DLD1 (cell line): ENCODE data around the gene ZKSCAN8.
"Not testable (repeated sequence)": the region's sequence is repeated elsewhere in the genome, so short reads cannot be mapped to it uniquely, and the experiment has no call there.

ENCODE experiments used
- in situ Hi-C: cut with HindIII; loops from 2 replicates; pipeline ENCODE4 v1.10.0; 2017; ENCODE audit warnings: low sequenced_read_pairs

Gene ZKSCAN8

DNA sequence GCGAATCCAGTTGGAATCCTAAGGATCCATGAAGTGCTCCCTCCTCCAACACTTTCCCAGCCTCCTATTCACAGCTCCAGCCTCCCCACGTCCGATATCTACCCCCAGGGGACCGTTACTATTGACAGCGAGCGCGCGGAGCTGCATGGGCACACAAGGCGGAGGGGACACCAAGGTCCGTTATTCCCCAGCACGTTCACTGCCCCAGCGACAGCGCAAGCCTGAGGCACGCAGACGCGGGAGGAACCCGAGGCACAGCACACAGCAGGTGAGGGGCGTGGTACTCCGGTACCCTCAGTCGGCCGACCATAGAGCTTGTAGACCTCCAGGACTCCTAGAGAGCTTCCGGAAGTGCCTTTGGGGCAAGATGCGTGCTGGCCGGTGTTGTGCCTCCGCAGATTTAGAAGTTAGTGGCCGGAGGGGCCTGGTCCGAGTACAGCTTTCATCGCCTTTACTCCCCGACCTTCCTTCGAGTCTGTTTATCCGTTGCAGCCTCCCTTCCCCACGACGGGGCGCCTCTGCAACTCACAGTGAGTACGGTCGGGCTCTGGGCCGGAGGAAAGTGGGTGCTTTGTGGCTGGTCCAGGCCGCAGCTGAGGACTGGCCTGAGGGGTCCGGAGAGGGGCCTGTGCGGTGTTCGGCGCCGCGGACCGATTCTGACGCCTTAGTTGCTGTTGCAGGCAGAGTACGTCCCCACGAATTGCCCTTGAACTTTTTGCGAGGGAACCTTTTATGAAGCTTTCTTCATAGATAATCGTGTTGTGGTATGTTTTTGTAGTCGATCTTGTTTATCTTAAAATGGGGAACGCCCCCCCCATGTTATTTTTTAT, at the start of gene ZKSCAN8:
TSS of gene ZKSCAN8 (plus strand) at position 384 of the 830 bp plus-strand sequence. CDS start 6,525 bp downstream, outside the sequence.
- in situ Hi-C loops: no loop called here

DNA sequence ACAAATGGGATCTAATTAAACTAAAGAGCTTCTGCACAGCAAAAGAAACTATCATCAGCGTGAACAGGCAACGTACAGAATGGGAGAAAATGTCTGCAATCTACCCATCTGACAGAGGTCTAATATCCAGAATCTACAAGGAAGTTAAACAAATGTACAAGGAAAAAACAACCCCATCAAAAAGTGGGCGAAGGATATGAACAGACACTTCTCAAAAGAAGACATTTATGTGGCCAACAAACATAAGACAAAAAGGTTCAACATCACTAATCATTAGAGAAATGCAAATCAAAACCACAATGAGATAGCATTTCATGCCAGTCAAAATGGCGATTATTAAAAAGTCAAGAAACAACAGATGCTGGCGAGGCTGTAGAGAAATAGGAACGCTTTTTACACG, 39.5 kb upstream of the ZKSCAN8 start:
- in situ Hi-C loops: not testable (repeated sequence)

DNA sequence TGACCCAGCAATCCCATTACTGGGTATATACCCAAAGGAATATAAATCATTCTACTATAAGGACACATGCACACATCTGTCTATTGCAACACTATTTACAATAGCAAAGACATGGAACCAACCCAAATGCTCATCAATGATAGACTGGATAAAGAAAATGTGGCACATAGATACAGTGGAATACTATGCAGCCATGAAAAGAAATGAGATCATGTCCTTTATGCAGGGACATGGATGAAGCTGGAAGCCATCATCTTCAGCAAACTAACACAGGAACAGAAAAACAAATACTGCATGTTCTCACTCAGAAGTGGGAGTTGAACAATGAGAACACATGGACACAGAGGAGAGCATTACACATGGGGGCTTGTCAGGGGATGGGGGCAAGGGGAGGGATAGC, 39.0 kb upstream of the ZKSCAN8 start:
- in situ Hi-C loops: not testable (repeated sequence)

DNA sequence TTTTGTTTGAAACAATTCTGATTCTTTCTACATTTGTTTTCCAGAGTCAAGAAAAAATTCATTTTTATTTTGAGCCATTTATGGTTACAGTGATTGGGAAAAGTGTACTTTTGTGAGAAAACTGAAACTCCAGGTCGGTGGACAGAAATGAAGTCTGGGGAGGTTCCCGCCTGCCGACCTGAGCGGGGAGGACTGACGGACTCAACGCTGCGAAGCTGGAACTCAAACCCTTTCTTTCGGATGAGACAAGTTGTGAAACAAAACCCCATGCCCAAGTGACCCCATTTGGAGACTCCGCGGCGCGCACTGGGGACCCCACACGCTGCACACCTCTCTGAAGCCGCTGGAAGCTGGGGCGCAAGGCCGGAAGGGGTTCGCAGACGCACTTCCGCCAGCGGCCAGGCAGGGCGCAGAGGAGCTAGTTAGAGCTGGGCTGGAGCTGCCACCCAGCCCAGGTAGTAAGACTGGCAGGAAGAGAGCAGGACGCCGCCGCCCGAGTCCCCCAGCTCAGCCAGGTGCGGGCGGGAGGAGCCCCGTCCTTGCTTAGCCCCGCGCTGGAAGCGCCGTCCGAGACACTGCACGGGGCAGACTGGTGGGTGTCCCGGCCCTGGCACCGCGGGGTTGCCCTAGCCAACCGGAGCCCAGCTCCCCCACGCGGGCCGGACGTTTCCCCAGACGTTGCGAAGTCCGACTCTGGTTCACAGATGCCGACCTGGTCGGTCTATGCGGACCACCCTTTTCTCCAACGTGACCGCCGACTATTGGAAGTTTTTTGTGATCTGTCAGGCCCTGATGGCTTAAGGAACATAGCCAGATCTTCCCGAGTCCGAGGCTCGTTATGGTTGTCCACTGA, 37.1 kb upstream of the ZKSCAN8 start:
- in situ Hi-C loops: no loop called here

DNA sequence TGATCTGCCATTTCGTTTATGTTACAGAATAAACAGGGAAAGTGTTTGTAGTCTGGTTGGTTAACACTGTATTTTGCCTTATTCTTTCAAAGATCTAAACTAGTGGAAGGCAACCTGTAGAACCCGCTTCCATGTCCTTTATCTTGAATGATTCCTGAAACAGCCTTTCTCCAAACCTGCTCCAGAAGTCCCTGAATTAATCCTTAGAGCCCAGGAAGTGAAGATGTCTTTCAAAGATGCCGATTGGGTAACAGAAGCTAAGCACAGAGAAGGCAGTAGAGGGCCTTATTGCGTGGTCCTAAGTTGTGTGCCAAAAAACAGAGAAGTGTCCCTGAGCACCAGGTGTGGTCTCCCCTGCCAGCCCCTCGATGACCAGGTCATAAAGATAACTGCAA, 36.4 kb upstream of the ZKSCAN8 start:
- in situ Hi-C loops: no loop called here

DNA sequence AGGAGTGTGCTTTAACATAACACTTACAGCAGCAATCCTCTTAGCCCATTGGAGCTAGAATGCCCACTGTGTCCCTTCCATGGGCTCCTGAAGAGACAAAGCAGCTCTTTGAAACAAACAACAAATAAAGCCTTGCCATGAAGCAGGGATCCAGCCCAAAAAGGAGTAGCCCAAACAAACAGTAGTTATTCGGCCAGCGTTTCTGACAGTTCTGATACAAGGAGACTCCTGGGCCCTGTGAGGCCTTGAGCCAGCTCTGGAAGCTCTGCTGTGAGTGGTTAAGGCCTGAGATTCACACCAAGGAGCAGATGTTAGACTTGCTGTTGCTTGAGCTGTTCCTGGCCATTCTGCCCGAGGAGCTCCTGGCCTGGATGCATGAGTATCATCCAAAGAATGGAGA, 34.2 kb upstream of the ZKSCAN8 start:
- in situ Hi-C loops: no loop called here

DNA sequence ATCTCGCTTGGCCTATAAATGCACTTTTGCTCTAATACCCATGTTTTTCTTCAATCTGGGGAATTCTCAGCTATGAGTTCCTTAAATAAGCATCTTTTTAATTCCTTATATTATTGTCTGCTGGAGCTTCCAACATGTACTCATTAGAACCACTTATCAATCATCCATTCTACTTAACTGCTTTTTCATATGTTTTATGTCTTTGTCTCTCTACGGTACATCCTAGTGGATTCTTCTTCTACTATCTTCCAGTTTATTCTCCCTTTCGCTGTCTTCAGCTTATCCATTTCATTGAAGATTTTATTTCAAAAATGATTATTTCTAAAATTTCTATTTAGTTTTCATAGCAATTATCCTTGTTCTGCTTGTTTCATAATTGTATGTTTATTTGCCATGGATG, 29.7 kb upstream of the ZKSCAN8 start:
- in situ Hi-C loops: no loop called here

DNA sequence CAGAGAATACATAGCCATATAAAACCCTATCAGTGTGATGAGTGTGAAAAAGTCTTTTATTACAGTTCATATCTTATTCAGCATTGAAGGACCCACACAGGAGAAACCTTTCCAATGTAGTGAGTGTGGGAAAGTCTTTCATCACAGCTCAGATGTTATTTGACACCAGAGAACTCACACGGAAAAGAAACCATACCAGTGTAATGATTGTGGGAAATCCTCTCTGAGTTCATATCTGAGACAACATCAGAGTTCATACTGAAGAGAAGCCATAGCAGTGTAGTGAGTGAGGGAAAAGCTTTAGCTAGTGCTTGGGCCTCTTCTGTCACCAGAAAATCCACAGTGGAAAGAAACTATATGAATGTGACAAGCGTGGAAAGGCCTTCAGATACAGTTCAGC, 25.9 kb upstream of the ZKSCAN8 start:
- in situ Hi-C loops: no loop called here

DNA sequence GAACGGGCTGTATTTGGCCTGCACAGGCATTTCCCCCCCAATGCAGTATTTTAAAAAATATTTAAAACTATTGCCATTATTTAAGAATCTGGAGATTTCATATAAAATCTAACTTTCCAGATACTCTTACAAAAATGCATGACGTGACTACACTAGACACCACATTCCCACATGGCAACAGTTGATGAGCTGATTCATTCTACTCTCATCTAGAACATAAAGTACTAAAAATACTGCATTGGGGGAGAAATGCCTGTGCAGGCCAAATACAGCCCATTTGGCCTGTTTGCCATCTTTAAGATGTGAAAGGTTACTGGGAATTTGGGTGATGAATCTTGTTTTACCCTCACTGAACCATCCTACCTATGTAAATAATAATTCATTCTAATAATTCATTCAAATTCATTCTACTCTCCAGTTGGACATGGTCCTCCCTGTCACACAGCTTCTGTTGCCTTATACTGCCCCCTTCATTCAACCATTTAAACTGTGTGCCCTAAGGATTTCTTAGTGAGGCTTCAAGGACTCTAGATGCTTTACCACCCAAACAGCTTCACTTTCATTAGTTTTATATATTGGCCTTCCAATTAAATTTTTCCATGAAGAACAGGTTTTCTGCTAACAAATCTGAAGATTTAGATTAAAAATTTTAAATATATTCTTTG, 24.2 kb upstream of the ZKSCAN8 start:
- in situ Hi-C loops: no loop called here

DNA sequence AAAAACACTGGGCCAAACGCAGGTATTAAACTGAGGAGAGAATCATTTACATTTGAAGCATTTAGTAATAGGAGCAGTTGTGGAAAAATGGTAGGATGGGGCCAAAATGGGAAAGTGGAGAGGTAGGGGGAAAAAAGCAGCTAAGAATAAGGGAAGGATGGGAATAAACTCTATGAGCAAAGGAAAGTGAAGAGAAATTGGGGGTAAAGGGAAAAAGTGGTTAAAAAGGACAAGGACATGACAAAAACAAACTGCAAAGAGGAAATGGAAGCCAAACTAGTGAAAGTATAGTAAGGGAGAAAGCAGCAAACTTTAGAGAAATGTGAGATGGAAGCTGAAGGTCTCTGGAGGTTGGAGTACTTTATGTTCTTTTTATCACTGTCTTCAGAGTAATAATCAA, 23.5 kb upstream of the ZKSCAN8 start:
- in situ Hi-C loops: no loop called here

DNA sequence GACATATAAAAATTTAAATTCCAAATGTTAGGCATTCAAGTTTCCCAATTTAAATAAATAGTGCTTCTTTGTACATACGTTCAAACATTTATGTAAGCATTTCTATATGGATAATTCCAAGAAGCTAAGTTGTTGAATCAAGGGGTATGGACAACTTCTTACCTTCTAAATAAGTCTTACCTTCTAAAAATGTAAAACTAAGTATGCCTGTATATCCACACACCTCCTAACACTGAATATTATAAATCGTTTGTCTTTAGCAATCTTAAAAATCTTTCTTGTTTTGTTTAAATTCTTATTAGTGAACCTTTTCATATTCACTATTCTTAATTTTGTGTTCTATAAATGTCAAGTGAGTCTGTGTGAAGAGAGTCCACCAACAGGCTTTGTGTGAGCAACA, 19.8 kb upstream of the ZKSCAN8 start:
- in situ Hi-C loops: no loop called here

DNA sequence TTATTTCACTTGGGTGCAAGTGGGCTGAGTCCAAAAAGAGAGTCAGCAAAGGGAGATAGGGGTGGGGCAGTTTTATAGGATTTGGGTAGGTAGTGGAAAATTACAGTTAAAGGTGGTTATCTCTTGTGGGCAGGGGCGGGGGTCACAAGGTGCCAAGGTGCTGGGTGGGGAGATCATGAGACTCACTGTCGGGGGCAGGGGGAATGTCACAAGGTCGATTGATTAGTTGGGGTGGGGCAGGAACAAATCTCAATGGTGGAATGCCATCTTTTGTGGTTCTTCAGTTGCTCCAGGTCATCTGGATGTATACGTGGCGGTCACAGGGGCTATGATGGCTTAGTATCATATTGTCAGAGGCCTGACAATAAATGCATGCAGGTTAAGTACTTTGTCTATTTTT, 19.4 kb upstream of the ZKSCAN8 start:
- in situ Hi-C loops: not testable (repeated sequence)

DNA sequence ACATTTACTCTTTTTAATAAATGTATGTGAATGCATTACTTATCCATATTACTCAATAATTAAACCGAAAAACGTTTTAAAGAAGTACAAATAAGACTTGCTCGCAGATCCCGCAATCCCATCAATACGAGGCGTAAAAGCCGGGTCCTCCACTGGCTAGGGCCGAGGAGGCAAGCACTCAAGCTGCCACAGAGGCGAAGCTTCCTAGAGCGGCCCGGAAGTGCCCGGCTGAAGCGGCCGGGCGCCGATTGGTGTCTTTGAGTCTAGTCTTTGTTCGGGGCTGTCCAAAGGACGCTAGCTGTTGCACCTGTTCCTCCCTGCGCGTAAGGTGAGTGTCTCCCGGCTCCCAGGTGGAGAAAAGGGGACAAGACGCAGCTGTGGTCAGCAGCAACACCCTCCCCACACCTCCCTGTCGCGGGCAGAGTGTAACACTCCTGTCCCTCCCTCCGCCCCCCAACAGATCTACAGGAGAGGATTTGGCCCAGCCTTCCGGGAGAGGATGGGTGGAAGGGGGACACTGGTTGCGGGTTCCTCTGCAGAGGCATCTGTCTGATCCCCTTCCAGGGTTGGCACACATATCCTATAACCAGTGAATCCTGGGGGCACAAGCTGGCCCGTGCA, 17.2 kb upstream of the ZKSCAN8 start, which contains the start of gene ZSCAN16:
TSS of gene ZSCAN16 (plus strand) at position 260 of the 621 bp plus-strand sequence. CDS start 835 bp downstream, outside the sequence.
- in situ Hi-C loops: no loop called here

DNA sequence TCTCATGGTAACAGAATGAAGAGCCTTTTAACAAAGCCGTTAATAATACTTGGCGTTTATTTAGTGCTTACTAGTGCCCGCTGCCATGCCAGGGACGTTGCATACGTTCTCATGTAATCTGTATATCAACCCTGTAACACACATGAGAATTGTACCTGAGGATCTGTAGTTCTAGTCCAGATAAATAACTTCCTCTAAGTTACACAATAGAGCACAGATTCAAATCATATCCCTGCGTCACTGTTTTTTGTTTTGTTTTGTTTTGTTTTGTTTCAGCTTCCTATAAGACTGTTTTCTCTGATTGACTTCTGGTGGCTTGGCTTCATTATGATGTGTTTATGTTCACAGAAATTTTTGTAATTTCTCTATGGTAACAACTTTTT, 16.7 kb upstream of the ZKSCAN8 start:
- in situ Hi-C loops: no loop called here

DNA sequence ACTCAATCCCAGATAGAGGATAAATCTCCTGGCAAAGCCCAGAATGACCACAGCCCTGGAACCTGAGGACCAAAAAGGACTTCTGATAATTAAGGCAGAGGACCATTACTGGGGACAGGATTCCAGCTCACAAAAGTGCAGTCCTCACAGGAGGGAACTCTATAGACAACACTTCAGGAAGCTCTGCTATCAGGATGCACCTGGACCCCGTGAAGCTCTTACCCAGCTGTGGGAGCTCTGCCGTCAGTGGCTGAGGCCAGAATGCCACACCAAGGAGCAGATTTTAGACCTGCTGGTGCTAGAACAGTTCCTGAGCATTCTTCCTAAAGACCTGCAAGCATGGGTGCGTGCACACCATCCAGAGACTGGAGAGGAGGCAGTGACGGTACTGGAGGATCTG, 16.3 kb upstream of the ZKSCAN8 start:
- in situ Hi-C loops: no loop called here

DNA sequence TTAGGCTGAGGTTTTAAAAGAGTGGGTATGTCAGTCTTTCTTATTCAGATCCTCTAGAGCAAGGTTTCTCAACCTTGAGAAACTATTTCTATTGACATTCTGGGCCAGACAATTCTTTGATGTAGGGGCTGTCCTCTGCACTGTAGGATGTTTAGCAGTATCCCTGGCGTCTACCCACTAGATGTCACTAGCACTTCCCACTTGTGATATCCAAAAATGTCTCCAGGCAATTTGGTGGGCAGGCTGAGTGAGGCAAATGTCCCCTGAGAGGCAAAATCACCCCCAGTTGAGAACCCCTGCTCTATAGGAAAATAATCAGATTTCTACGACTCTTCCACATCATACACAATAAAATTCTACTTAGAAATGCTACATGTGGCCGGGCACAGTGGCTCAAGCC, 7.7 kb upstream of the ZKSCAN8 start:
- in situ Hi-C loops: no loop called here

DNA sequence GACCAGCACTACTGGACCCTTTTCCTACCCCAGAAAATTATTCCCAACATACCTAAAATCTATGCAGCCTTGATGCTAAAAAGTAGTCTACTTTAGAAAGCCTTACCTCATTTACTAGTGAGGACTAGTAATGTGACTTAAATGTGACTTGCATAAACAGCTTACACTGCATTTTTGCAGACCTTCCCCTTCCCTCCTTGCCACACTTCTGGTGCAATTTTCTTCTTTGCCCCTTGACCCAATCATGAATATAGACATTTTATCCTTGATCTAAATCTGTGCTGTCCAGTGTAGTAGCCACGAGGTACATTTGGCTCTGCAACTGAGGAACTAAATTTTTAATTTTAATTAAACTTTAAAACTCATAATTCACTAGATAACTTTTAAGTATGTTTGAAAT, 7.0 kb upstream of the ZKSCAN8 start:
- in situ Hi-C loops: no loop called here

DNA sequence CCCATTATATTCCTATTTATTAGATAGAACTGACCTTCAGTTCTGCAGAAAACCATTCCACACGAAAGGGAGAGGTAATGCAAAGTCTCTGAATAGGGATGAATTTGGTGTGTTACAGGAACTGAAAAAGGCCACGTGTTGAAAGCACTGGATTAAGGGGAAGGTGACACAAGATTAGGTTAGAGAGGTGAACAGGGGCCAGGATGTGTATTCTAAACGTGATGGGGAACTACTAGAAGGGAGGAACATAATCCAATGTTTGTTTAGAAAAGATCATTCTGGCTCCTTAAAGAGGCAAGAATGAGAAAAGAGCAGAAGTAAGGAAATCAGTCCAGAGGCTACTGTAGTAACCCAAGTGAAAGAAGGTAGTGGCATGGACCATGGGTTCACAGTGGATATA, 6.3 kb upstream of the ZKSCAN8 start:
- in situ Hi-C loops: no loop called here

DNA sequence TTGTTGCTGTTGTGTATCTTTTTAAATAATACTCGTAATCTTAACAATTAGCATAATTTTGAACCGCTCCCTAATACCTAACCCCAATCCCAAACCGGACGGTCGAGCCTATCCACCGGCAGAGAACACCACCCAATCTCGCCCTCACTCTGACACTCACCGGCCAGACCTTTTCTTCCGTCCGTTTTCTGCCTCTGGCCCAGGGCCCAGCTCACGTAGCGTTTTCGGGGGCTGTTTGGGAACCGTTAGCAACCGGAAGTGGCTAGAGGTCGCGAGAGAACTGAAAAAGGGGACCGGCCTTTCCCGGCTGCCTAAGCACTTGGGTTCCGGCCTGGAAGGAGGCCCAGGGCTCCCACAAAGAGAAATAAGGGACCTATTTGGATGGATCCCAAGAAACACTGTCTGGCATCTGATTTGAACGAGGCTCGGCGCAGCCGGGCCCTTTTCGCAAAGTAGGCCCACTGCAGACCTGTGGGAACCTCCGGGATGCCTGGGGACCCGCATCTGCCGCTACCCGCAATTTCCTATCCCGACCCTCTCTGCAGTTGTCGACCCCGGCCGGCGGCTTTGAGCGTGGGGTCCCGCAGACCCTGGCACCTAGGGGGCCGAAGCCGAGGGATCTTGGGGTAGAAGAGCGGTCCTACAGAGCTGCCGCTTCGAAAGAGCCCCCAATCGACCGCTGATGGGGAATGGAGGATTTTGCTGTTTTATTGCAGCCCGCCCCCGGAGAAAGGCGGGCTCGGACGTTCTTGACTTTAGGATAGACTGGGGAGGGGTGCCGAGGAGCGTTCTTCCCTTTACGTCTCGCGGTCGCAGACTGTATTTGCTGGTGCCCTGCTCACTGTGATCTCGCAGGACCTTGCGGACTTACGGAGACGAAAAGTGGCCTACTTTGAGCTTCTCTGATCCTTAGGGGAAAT, 4.8 kb upstream of the ZKSCAN8 start:
- in situ Hi-C loops: no loop called here

DNA sequence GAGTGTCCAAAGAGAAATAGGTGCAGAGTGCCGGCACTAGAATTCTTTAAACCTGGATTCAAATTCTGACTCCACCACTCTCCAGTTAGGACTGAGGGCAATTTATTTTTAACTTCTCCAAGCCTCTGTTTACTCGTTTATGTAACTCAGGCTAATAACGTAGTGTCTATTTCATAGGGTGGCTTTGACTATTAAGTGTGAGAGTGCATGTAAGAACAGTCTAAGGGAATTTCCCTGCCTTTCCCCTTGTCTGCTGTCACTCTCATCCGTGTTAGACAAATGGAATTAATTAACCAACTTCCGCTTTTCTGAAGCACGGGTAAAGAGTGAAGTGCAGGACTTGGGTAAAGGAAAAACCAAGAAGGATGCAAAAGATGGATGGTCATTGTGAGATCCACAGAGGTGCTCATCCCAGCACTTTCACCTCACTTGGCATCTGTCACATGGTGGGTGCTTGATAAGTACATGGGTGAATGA, 4.1 kb upstream of the ZKSCAN8 start:
- in situ Hi-C loops: no loop called here
